GF-D8 (cell line): ENCODE measurements around the gene SHB.
"Not testable (repeated sequence)": the region's sequence is repeated elsewhere in the genome, so short reads cannot be mapped to it uniquely, and the experiment has no call there.

Source experiments
- DNase-seq: peaks from one replicate; lab custom pipeline; 2025; lab: John Stamatoyannopoulos, UW

Gene SHB

DNA sequence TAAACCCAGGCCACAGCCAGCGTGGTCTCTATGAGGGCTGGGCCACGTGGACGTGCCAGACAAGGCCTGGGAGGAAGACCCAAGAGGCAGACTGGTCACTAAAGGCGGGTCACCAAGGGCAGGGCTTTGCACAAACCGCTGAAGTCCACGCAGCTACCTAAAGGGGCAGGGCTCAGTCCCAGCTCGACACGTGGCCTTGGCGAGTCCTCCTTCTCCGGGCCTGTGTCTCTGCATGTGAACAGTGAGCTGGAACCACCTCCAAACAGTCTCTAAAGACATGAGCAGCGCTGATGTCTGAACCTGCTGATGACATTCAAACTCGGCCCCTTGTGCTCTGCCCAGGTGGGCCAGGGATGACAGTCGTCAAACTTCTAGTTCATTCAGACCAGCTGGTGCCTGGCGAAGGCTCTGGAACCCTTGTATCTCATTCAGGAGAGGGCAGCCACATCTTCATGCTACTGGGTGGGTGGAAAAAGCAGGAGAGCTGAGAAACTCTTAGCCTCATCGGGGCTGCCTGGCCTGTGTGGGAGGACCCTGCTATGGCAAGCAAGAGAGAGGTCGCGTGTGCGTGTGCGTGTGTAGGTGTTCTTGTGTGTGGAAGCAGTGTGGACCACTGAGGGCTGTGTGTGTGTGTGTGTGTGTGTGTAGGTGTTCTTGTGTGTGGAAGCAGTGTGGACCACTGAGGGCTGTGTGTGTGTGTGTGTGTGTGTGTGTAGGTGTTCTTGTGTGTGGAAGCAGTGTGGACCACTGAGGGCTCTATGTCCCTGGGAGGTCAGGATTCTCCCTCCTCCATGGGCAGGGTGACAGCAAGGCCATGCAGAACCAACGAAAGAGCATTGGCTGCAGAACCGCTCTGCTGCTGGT is 151.0 kb downstream of the SHB start:
- DNase-seq: no peak

DNA sequence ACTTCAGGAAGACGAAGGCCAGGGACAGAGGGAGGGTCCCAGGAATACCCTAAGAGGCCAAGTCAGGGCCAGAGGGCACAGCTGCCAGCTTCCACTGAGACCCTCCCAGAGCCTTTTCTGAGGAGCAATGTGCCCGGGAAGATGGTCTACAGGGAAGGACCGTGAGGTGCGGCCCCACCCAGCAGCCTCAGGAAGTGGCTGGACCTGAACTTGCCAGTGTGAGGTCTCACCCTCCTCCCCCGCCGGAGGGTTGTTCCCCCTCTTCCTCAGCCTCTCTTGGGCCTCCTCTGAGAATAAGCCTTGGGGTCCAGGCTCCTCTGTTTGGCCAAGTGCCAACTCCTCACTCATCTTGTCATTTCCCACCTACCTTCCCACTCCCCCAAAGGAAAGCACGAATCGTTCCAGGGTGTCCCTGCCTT is 151.7 kb downstream of the SHB start:
- DNase-seq: no peak

DNA sequence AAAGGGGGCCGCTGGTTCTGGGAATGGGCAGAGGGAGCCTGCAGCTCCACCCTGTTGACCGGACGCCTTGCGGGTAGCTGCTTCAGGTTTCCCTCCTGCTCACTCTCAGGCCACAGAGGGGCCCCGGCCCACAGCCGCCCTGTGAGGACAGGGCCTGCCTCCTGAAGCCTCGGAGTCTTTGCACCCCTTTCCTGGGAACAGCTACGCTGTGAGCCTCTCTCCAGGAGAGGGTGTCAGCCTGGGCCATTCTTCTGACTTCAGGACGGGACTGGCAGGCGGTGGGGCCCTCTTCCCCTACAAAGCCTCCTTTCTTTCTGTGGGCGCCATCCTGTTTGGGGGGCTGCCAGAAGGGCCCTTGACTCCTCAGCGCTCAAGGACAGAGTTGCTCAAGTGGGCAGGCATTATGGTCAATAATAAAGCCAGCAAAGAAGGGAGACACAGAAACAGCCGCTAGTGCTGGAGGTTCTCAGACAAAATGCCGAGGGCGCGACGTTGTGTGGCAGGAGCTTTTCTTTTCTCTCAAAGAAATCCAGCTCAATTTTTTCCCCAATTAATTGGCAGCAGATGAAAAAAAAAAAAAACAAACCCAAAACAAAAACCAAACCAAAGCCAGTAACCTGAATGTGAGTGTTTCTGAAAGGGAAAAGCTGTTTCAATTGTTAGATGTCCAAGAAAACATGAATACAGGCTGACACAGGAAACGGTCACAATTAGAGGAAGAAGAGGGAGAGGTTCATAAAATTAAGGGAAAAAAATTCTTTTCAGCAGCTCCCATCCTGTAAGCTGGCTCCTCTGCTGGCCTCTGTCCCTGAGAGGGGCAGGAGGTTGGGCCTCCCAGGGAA is 152.3 kb downstream of the SHB start:
- DNase-seq: no peak

DNA sequence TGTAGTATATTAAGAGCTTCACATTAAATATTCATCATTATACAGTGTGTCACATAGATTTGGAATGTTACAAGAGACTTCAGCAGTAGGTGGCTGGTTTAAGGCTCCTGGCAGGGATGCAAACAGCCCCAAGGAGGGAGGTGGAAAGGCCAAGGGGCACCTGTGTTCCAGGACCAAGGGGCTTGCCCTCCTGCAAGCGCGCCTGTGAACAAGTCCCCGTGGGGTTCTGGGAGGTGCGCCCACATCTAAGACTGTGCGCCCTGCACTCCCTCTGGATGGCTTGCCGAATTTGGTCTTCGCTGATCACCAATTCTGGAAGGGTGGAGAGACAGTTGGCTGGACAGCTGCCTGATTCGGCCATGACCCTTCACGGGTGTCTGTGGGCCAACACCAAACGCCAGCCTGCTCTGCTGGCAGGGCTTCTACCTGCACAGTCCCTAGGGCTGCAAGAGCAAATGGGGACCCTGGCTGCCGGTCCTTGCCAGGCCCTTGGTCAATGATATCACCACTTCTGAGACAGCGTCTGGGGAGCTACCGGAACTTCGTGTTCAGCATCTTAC is 153.0 kb downstream of the SHB start:
- no peak for DNase-seq

DNA sequence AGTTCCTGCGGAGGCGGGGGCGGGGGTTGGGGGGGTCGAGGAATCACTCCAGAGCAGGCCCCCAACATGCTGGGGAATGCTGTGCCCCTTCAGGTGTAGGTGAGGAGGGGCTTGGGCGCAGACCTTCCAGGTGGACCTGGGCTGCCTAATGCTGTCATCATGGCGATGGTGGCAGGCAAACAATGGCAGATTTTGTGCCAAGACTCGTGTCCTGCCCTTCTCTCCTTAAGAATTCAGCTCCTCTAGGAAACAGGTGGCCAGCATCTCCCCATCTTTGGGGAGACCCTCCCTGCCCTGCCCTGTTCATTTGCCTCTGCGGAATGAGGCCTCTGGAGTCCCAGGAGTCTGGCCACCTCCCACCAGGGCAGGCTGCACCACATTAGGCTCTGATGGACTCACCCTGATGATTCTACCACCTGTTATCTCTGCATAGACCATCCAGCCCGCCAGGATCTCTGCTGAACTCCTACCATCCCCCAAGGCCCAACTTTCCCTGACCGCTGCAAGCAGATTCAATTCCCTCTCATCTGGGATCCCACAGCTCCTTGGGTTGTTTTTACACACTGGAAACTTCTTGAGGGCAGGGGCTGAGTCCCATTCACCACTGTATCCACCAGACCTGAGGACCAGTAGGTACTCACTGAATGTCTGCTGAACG is 154.2 kb downstream of the SHB start:
- DNase-seq: no peak

DNA sequence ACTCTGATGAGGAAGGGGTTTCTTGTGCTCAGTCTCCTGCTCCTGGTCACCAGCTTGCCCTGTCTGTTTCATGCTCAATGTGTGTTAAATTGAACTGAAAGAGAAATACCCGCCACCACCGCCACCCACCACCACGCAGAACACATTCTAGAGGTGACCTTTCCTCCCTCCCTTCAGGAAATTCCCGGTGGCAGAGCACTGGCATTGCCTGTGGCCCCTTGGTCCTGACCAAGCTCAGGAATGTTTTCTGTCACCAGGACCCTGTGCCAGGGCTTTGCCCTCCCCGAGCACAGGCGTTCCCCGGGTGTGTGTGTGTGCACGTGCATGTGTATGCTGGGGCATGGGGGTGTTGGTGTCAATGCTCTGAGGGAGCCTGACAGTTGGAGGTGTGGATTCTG is 154.9 kb downstream of the SHB start:
- DNase-seq: no peak

DNA sequence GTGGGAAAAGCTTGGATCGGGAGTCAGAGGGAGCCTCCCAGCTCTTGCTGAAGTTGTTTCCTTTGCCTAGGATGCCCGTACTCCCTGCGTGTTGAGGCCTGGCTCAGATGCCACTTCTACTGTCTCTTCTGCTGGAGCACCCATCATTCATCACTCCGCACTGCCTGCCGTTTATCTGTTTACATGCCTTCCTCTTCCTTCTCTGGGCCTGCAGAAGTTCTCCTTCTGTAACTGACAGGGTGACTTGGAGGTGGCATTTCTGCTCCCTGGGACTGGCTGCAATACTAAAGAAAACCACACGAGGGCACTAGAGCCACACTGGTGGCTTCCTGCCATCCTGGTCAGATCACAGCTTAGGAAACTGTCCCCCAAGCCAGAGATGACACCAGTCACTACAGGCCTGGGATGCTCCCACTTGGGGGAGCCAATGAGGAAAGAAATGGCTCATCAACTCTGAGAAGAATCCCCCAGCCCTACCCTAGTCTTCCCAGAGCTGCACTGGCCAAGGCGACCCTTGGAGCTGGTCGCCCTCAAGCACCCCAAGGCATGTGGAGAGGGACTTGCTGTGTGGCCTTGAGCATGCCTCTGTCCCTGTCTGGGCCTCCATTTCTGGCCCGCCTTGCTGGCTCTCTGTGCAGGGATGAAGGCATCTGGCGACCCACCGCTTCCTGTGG is 155.4 kb downstream of the SHB start:
- peak; percentile 58 for DNase-seq

DNA sequence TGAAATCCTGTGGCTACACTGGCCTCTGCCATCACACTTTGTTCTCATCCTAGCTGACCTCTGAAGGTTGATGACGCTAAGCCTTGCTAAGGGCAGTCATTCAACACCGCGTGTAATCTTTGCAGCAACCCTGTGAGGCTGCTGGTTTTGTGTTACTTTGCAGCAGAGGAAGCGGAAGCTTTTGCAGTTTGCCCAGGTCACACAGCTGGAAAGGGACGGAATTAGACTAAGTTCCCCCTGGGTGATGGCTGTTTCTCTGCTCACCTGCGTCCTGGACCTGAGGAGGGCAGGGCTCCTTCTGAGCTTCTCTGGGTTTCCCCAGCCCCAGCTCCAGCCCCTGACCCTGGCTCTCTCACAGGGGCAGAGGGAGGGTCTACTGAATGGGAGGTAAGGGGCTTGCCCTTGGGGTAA is 157.8 kb downstream of the SHB start:
- DNase-seq: no peak

DNA sequence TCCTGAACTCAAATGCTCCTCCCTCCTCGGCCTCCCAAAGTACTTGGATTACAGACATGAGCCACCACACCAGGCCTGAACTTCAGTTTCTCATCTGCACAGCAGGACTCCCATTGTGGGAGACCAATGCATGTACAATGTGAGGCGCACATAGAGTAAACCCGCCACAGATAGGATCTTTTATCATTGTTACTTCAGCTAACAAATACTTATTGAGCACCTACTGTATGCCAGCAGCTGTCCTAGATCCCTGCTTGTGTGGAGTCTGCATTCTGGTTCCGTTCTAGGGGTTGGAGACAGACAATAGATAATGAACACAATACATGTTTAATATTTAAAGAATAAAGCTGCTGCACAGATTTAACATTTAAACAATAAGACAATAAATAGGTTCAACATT is 158.8 kb downstream of the SHB start:
- no peak for DNase-seq

DNA sequence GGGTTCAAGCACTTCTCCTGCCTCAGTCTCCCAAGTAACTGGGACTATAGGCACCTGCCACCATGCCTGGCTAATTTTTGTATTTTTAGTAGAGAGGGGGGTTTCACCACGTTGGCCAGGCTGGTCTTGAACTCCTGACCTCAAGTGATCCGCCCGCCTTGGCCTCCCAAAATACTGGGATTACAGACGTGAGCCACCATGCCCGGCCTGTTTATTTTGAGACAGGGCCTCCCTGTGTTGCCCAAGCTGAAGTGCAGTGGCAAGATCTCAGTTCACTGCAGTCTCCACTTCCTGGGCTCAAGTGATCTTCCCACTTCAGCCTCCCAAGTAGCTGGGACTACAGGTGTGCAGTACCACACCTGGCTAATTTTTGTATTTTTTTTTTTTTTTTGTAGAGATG is 159.2 kb downstream of the SHB start:
- DNase-seq: not testable (repeated sequence)

DNA sequence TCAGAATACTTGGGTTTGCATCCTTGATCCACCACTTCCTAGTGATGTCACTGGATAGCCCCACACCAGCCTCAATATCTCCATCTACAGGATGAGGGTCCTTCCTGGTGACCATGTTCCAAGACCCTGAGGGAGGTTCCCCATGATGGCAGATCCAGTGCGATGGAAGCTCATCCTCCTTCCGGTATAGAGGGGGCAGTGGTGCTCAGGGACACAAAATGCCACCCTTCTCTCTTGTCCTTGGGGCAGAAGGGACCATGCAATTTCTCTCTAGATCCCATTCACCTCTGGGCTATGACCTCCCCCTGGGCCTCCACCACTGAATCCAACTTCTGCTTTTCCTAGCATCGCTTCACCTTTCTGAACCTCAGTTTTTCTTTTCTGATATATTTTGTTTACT is 159.7 kb downstream of the SHB start:
- DNase-seq: no peak

DNA sequence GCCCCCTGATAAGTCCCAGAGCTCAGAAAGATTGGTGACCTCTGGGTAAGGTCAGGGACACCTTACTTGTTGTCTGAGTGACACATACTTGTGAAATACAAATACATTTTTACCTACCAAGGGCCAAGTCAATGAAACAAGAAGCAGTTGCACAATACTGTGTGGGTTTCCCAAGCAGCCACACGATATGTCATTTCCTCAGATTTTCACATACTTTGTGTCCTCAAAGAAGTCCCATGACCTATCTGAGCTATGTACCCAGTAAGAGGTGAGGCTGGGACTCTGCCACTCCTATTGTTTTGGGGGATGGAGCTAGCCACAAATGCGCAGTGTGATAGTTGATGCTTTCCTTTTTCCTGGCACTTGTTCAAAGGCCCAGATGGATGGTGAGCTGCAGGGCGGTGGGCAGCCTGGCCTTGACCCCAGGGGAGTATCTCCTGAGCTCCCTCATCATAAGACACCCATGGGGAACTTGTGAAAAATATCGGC is 160.3 kb downstream of the SHB start:
- peak; percentile 83 for DNase-seq

DNA sequence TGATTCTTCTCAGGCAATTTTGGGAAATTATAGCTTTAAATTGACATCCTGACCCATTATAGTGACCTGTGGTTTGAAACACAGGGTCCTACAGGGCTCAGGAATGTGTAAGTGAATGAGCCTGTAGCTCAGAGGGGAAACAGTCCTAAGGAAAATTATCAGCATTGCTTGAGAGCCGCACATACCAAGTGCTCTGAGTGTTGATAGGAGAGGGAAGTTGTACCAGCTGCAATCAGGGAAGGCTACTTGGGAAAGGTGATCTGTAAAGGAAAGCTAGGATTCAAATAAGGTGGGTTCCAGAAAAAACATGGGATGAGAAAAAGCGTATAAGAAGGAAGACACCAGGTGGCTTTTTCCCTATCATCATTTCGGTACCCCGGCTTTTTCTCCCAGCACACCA is 160.7 kb downstream of the SHB start:
- DNase-seq: no peak

DNA sequence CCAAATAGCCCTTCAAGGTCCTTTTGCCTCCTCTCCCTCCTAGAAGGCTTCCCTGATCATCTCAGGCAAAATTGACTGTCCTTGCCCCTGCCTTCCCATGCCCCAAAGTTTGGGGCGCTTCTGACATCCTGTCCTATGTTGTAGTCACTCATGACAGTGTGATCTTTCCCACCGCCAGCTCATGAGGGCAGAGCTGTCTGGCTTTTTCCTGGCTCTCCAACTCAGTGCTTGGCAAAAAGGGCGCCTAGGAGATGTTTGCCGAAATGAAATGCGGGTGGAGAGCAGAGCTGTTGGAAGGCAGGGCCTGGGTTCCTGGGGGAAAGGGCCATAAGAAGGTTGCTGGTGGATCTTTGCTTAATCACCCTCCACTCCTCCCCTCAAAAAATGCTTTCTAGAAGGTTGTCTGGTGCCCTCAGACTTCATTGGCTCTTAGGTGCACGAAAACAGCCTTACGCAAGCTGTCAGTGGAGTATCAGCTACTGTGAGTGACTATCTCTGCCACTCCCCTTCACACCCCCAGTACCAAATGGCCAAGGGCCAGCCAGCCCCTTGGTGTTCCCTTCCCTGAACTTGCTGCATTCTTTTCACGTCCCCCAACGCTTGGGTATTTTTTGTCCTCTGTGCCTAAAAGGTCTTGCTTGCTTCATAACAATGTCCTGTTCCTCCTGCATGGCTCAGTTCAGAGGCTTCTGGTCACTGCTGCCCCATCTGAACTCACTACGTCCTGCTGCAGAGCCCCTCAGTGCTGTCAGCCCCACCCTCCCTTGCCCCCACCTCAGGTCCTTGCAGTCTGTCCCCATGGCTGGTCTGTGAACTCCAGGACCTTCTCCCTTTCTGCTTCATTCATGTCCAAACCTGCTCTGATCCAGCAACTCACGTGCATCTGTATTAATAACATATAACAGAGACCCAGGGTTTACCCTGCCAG is 162.5 kb downstream of the SHB start:
- DNase-seq: no peak

DNA sequence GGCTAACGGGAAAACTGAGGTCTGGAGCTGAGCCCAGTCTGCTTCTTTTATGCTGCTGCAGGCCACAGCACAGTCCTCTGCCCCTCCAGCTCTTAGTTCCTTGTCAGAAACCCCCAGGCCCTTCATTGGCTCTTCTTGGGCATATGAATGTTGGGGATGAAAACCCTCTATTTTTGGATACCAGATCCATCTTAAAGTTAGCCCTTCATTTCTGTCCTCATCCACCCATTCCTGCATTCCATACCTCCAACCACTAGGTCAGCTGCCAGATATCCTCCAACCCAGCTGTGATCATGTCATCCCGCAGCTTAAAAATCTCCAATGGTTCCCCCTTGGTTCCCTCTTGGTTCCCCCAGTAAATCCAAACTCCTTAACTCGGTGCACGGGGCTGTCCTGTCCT is 163.3 kb downstream of the SHB start:
- DNase-seq: no peak

DNA sequence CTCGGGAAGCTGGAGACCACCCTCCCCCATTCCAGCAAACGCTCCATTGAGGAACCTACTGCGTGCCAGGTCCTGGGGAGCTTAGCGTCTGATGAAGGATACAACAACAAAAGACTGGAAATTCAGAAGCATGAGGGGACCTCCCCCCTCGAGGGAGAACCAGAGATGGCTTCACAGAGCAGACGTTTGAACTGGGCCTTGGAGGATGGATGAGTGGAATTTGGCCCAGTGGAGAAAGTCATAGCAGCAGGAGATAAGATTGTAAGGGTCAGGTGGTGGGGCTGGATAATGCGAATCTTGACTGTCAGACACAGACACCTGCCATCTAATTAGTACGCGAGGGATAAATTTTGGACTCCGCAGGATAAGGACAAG is 163.9 kb downstream of the SHB start:
- DNase-seq: no peak

DNA sequence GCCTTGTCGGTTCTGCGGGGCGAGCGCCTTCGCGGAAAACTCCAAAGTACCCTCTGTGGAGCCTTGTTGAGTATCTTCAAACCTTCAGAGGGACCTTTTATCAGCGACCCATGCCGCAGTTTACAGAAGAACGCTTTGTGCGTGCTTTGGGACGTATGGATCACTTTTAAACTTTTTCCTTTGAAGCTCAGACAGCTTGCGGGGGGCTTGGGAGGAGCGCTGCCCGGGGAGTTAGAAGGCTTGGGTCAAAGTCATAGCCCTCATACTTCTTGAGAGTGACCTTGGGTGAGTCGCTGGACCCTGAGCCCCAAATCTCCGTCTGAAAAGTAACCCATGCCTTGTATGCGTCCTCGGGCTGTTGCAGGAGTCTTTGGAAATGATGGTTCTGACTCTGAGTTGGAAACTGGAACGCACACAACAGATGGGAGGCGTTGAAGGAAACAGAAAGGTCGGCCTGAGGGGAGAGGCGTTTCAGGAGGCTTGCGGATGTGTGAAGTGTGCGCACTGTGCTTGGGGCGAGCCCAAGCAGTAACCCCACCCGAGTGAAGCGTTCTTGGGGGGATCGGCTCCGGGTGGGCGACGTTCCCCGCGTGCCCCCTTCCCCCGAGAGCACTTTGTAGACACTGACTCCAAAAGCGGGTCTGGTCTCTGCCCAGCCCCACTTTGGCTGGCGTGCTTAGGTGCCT is 164.4 kb downstream of the SHB start:
- no peak for DNase-seq

DNA sequence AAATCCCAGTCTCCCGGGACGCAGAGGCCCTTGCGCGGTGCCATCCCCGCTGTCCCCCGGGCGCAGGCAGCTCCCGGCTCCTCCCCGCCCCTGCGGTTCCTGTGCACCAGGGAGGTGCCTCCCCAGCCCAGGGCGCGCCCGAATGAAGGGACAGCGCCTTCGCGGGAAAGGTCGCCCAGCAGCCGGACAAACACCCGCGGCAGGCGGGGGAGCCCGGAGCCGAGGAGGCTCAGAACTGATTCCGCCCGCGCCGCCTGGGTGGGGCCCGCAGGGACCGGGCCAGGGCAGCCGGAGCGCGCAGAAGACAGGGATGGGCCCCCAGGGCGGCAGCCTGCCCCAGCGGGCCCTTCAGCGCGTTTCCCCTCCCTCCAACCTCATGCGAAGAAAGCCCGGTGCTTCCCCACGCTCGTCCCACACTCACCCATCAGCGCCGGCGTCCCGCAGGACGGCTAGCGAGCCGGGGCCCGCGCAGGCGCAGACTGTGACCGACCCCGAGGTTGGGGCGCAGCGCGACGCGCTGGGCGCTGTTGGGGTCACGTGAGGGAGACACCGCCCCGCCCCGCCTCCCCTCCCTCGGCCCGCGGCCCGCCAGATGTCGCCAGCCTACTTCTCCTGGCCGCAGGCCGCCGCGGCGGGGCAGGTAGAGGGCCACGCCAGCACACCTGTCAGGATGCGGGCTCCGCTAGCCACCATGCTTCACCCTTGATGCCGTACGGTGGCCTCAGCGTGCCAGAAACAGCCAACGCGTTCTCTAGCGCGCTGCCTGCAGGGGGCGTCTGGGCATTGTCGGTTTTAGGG is 165.2 kb downstream of the SHB start, which contains the start of gene SLC25A51:
Gene SLC25A51, minus strand, starts transcription at position 481 of the 798 bp plus-strand sequence. CDS start 15,577 bp downstream, outside the sequence.
- DNase-seq: peak; percentile 72
